K562 (cell line): ENCODE data around the gene RAE1. TPM values are rescaled to one million over a fixed set of nuclear protein-coding genes. Genes with fewer than 3 reads are reported as not detected.

Experiments
- ELF4 ChIP-seq: fragments of 450-650 bp; formaldehyde crosslinking; IDR thresholded peaks from 2 replicates; pipeline ENCODE4 v1.4.0; 2022; ENCODE audit warnings: missing genetic modification characterization
- GABPB1 ChIP-seq: sonication (generic); formaldehyde crosslinking; IDR thresholded peaks from 2 replicates; pipeline ENCODE4 v1.8.0; 2022; ENCODE audit warnings: mild to moderate bottlenecking, missing genetic modification reagents
- KAT2B ChIP-seq: IDR thresholded peaks from one replicate; pipeline ENCODE4 v1.6.1; 2012; ENCODE audit warnings: low read depth, mild to moderate bottlenecking, control low read depth, inconsistent platforms, low read length, moderate library complexity
- MGA ChIP-seq: fragments of 450-650 bp; IDR thresholded peaks from 2 replicates; pipeline ENCODE4 v1.6.1; 2016; ENCODE audit warnings: mild to moderate bottlenecking, moderate library complexity
- POU5F1 ChIP-seq: fragments of 150-350 bp; IDR thresholded peaks from 2 replicates; pipeline ENCODE4 v1.6.1; 2014; ENCODE audit warnings: borderline replicate concordance, low read length, low read depth, mild to moderate bottlenecking; ENCODE audit not compliant: partially characterized antibody
- RBM25 ChIP-seq: fragments of 200-400 bp; formaldehyde crosslinking; IDR thresholded peaks from 2 replicates; pipeline ENCODE4 v1.6.1; 2018; ENCODE audit warnings: low read length, low read depth, moderate library complexity; ENCODE audit not compliant: severe bottlenecking
- ZNF280B ChIP-seq: fragments of 250-450 bp; sonication (Bioruptor Pico); IDR thresholded peaks from 2 replicates; pipeline ENCODE4 v1.5.1; 2021; ENCODE audit warnings: mild to moderate bottlenecking
- ZNF609 ChIP-seq: sonication (generic); formaldehyde crosslinking; IDR thresholded peaks from 2 replicates; pipeline ENCODE4 v1.8.1; 2023; ENCODE audit warnings: missing genetic modification reagents, mild to moderate bottlenecking, borderline replicate concordance
- polyA plus RNA-seq, 8 experiments: library from polyadenylated mRNA; depleted of rRNA in 4 of 8; stranded (reverse) in 5 of 8; unstranded in 3 of 8; fragments of >200 nt; fragmentation: Nextera tagmentation in 2 of 8; fragmentation: Illumina TruSeq in 1 of 8; extraction: Ambion mirVana in 2 of 8; extraction: Trizol in 1 of 8; gene quantifications; 2 replicates each; pipeline versions ENCODE4 v1.2.1 to v1.2.3, GENCODE V29; 2011 to 2014; ENCODE audit warnings: inconsistent platforms in 1 of 8, missing spikeins in 1 of 8
- total RNA-seq, 7 experiments: library from RNA; depleted of rRNA in 6 of 7; stranded (reverse); fragments of >200 nt in 6 of 7; fragmentation: Illumina TruSeq in 2 of 7; extraction: Trizol in 2 of 7; gene quantifications; 2 replicates each; pipeline versions ENCODE4 v1.2.1 to v1.2.3, GENCODE V29; 2011 to 2021; ENCODE audit warnings: low replicate concordance in 1 of 7

Gene RAE1
- total and polyA plus RNA-seq, 9 of the 15 experiments (the other 6 are each of a cell fraction or from before 2014, with no cell fraction given), result 33.7 to 248 (median 77.7) TPM

GRCh38 chr20:57409672-57410397 is 58.8 kb downstream of the RAE1 start (continued):
- TF ChIP-seq GABPB1 (CRISPR knock-in tag) (peak; percentile 47; the same call in 1 of the 2 replicates), RBM25 (peak; percentile 80), MGA (no peak), POU5F1 (no peak), ZNF609 (no peak), ELF4 (0 out of 2 replicates have a peak, but pooled peaks have one; percentile 26), ZNF280B (CRISPR knock-in tag) (no peak), KAT2B (no peak)
